NT2/D1 (cell line): ENCODE data around the gene ANKRA2.
"Not testable (repeated sequence)": the region's sequence is repeated elsewhere in the genome, so short reads cannot be mapped to it uniquely, and the experiment has no call there.

Source experiments
- DNase-seq: peaks from one replicate; pipeline ENCODE4 v3.0.0-alpha.2; 2011; ENCODE audit warnings: low read depth, low spot score
- H3K27me3 ChIP-seq: 2 replicates; pipeline ENCODE4 v1.6.0; 2011; ENCODE audit warnings: mild to moderate bottlenecking; ENCODE audit not compliant: insufficient read length, insufficient read depth
- H3K36me3 ChIP-seq: 2 replicates; pipeline ENCODE4 v1.6.1; 2011; ENCODE audit warnings: mild to moderate bottlenecking, low read length, mixed read lengths; ENCODE audit not compliant: insufficient read depth, insufficient read length
- H3K4me1 ChIP-seq: 2 replicates; pipeline ENCODE4 v1.5.1; 2011; ENCODE audit not compliant: insufficient read depth, insufficient read length
- H3K4me3 ChIP-seq: 2 replicates; pipeline ENCODE4 v1.5.1; 2011; ENCODE audit warnings: low read depth; ENCODE audit not compliant: insufficient read length
- H3K9ac ChIP-seq: 2 replicates; pipeline ENCODE4 v1.6.0; 2011; ENCODE audit warnings: low read depth; ENCODE audit not compliant: insufficient read length
- H3K9me3 ChIP-seq: 2 replicates; pipeline ENCODE4 v1.5.1; 2011; ENCODE audit warnings: mild to moderate bottlenecking, low read length; ENCODE audit not compliant: insufficient read depth
- SUZ12 ChIP-seq: IDR thresholded peaks from 2 replicates; pipeline ENCODE4 v1.6.1; 2011; ENCODE audit not compliant: insufficient read length, insufficient read depth; ENCODE audit errors: extremely low read depth
- YY1 ChIP-seq: IDR thresholded peaks from 2 replicates; pipeline ENCODE4 v1.6.1; 2011; ENCODE audit not compliant: insufficient read length, insufficient read depth
- ZNF274 ChIP-seq: IDR thresholded peaks from 2 replicates; pipeline ENCODE4 v1.6.1; 2011; ENCODE audit warnings: mild to moderate bottlenecking, low read depth, low read length

The ANKRA2 gene

GRCh38 chr5:73519531-73520283, 45.7 kb downstream of the ANKRA2 start:
- no peaks in the 10 kb centered on the region for H3K36me3 ChIP-seq
- TF ChIP-seq SUZ12, result no peak
- TF ChIP-seq ZNF274, result no peak
- no peak for TF ChIP-seq YY1
- H3K9ac ChIP-seq, result no peak overlapping the region
- no peaks in the 10 kb centered on the region for H3K9me3 ChIP-seq
- H3K4me1 ChIP-seq, result peaks cover 3% of the 10 kb centered on the region
- no peaks in the 10 kb centered on the region for H3K27me3 ChIP-seq
- peak; percentile 59 for DNase-seq
- H3K4me3 ChIP-seq, result no peak overlapping the region

- no peak for DNase-seq
- no peaks in the 10 kb centered on the region for H3K9me3 ChIP-seq
- no peaks in the 10 kb centered on the region for H3K27me3 ChIP-seq
- TF ChIP-seq SUZ12 (no peak), ZNF274 (no peak), YY1 (no peak)
- H3K36me3 ChIP-seq, result no peaks in the 10 kb centered on the region
- H3K4me3 ChIP-seq, result no peak overlapping the region
- no peak overlapping the region for H3K9ac ChIP-seq
- no peaks in the 10 kb centered on the region for H3K4me1 ChIP-seq
These were observed 50.2 kb downstream of the ANKRA2 start for GRCh38 chr5:73515232-73515631.

- Histone ChIP-seq H3K9me3 (no peaks in the 10 kb centered on the region), H3K4me3 (no peak overlapping the region), H3K27me3 (no peaks in the 10 kb centered on the region), H3K36me3 (no peaks in the 10 kb centered on the region), H3K4me1 (no peaks in the 10 kb centered on the region), H3K9ac (no peak overlapping the region)
- TF ChIP-seq ZNF274 (no peak), YY1 (no peak), SUZ12 (no peak)
- DNase-seq, result no peak
These were observed 51.0 kb downstream of the ANKRA2 start for GRCh38 chr5:73514418-73514817.

- Histone ChIP-seq H3K27me3 (no peaks in the 10 kb centered on the region), H3K36me3 (no peaks in the 10 kb centered on the region), H3K4me3 (no peak overlapping the region), H3K9me3 (no peaks in the 10 kb centered on the region), H3K9ac (no peak overlapping the region), H3K4me1 (no peaks in the 10 kb centered on the region)
- no peak for DNase-seq
- TF ChIP-seq SUZ12, result no peak
- TF ChIP-seq YY1, result no peak
- TF ChIP-seq ZNF274, result no peak
These were observed 51.4 kb downstream of the ANKRA2 start for GRCh38 chr5:73513996-73514395.

- peaks cover 33% of the 10 kb centered on the region for H3K36me3 ChIP-seq
- not testable (repeated sequence) for H3K4me3 ChIP-seq, H3K9ac ChIP-seq, H3K27me3 ChIP-seq, H3K9me3 ChIP-seq, H3K4me1 ChIP-seq, DNase-seq
These were observed 56.9 kb downstream of the ANKRA2 start for GRCh38 chr5:73508521-73508920.

GRCh38 chr5:73507062-73507461, 58.4 kb downstream of the ANKRA2 start:
- TF ChIP-seq SUZ12, result no peak
- no peak for TF ChIP-seq ZNF274
- no peak for TF ChIP-seq YY1
- no peak overlapping the region for H3K9ac ChIP-seq
- H3K4me3 ChIP-seq, result no peak overlapping the region
- H3K9me3 ChIP-seq, result no peaks in the 10 kb centered on the region
- H3K27me3 ChIP-seq, result no peaks in the 10 kb centered on the region
- H3K4me1 ChIP-seq, result no peaks in the 10 kb centered on the region
- DNase-seq, result no peak
- H3K36me3 ChIP-seq, result peaks cover 48% of the 10 kb centered on the region

- peaks cover 53% of the 10 kb centered on the region for H3K36me3 ChIP-seq
- H3K9me3 ChIP-seq, result no peaks in the 10 kb centered on the region
- no peaks in the 10 kb centered on the region for H3K4me1 ChIP-seq
- TF ChIP-seq ZNF274 (no peak), SUZ12 (no peak), YY1 (no peak)
- DNase-seq, result no peak
- H3K9ac ChIP-seq, result no peak overlapping the region
- H3K4me3 ChIP-seq, result no peak overlapping the region
- H3K27me3 ChIP-seq, result no peaks in the 10 kb centered on the region
These were observed 58.9 kb downstream of the ANKRA2 start for GRCh38 chr5:73506459-73506955.
